Transverse colon (tissue), 4 donors: ENCODE results near the gene ADAT2. TPM values are rescaled to one million over a fixed set of nuclear protein-coding genes. Genes with fewer than 3 reads are reported as not detected.

Experiments used
- DNase-seq: peaks from one replicate; pipeline ENCODE4 v3.0.0-alpha.2; 2019
- H3K27ac ChIP-seq, 4 donors: fragments of 200-600 bp; sonication (generic); 2 replicates each; pipeline ENCODE4 v1.5.1; 2016 to 2018; ENCODE audit warnings: inconsistent platforms in 4 of 4
- H3K27me3 ChIP-seq: fragments of 200-600 bp; sonication (generic); 2 replicates; pipeline ENCODE4 v1.5.1; 2017; ENCODE audit warnings: inconsistent platforms
- H3K36me3 ChIP-seq, 4 donors: fragments of 200-600 bp; sonication (generic); 2 replicates each; pipeline ENCODE4 v1.5.1; 2017 to 2019; ENCODE audit warnings: inconsistent platforms in 4 of 4
- H3K4me1 ChIP-seq, 4 donors: fragments of 200-600 bp; sonication (generic); 2 replicates each; pipeline ENCODE4 v1.5.1; 2017 to 2020; ENCODE audit warnings: inconsistent platforms in 4 of 4
- H3K4me3 ChIP-seq, 4 donors: fragments of 200-600 bp; sonication (generic); 1 replicate in 1 of 4; 2 replicates in 3 of 4; pipeline versions ENCODE4 v1.5.1 to v1.6.1; 2017 to 2019; ENCODE audit warnings: inconsistent platforms in 4 of 4
- H3K9me3 ChIP-seq, 2 donors: fragments of 200-600 bp; sonication (generic); 2 replicates each; pipeline ENCODE4 v1.5.1; 2017 to 2019; ENCODE audit warnings: inconsistent platforms in 2 of 2
- EP300 ChIP-seq: sonication (generic); formaldehyde crosslinking; IDR thresholded peaks from one replicate; pipeline ENCODE4 v1.6.1; 2017; ENCODE audit warnings: antibody characterized with exemption, low read depth
- POLR2A ChIP-seq: fragments of 450-650 bp; IDR thresholded peaks from one replicate; pipeline ENCODE4 v1.6.1; 2016; ENCODE audit warnings: antibody characterized with exemption, mild to moderate bottlenecking, moderate library complexity
- POLR2AphosphoS5 ChIP-seq, 3 donors: sonication (generic); formaldehyde crosslinking; IDR thresholded peaks; one replicate each; pipeline ENCODE4 v1.6.1; 2016; ENCODE audit warnings: antibody characterized with exemption in 3 of 3
- WGBS, 2 donors: methylation state at CpG; one replicate each; pipeline ENCODE4 v1.1.5; 2018; ENCODE audit warnings: low coverage in 1 of 2; 5-methylcytosine and 5-hydroxymethylcytosine counted together
- in situ Hi-C, 4 donors: fragments of 200-750 bp; cut with MboI; loops; one replicate each; pipeline versions ENCODE4 v1.15.0 to v1.15.1; 2017; ENCODE audit warnings: low sequenced_read_pairs in 3 of 4, low pct_ligation_motif_present in 1 of 4, low pct_unique_long_range_greater_than_20kb in 1 of 4
- intact Hi-C: fragments of 100-400 bp; cut with DNase I; formaldehyde crosslinking; loops from one replicate; pipeline ENCODE4 v1.15.1; 2023; ENCODE audit warnings: low total_unique reads
- total RNA-seq, 4 donors: library from RNA; depleted of rRNA; stranded (reverse); fragments of >200 nt; gene quantifications; one replicate each; pipeline ENCODE4 v1.1.0, GENCODE V29; 2016
- TF ChIP-seq, protein P1 (sequence below), 5 experiments: fragments of 200-600 bp in 3 of 5; fragments of 450-650 bp in 2 of 5; sonication (generic) in 3 of 5; IDR thresholded peaks; 1 replicate in 2 of 5; 2 replicates in 3 of 5; pipeline ENCODE4 v1.5.1; 2016 to 2017; ENCODE audit warnings: antibody characterized with exemption in 5 of 5, inconsistent platforms in 3 of 5, mild to moderate bottlenecking in 2 of 5, moderate library complexity in 1 of 5

ADAT2 gene
- total RNA-seq, 4 donors from 2014 or later = 0.75 to 12.7 (median 9.7) TPM

DNA sequence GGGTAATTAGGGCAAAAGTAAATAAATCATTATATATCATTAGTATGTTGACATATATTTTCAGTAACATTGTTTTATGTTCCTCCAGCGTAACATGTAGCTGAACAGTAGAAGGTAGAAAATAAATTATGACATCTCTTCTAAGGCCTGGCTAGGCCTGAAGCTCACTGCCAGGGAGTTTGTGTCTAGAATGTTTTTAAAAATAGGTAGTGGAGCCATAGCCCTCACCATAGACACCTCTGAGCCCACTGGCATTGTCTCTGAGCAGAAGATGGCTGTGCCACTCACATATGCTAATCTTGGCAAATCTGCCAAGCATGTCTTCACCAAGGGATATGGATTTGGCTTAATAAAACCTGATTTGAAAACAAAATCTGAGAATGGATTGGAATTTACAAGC lies 39.7 kb upstream of the ADAT2 start:
- 100% methylated on average over 1 of the region's 1 CpG for WGBS, 2 donors
- H3K36me3 ChIP-seq = peaks cover 0 to 5% (median 0%) of the 10 kb centered on the region in 4 donors
- in situ Hi-C loops = no loop called here
- H3K9me3 ChIP-seq = no peaks in the 10 kb centered on the region
- no peak for DNase-seq
- H3K27ac ChIP-seq = no peak overlapping the region
- intact Hi-C loops = no loop called here
- H3K4me1 ChIP-seq = no peaks in the 10 kb centered on the region
- no peak overlapping the region for H3K4me3 ChIP-seq
- no peak for TF ChIP-seq POLR2A
- no peaks in the 10 kb centered on the region for H3K27me3 ChIP-seq

DNA sequence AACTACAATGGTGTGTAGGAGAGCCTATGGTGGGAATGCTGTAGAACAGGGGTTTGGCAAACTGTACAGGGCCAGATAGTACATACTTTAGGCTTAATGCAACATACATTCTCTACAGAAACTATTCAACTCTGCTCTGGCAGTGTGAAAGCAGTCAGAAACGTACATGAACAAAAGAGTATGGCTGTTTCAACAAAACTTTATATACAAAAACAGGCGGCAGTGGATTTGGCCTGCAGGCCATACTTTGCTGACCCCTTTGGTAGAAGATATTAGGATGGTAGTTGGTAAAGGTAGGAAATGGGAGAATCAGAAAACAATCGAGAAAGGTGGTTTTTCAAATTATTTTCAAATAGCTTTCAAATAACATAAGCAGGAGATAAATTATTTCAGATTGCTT lies 36.3 kb upstream of the ADAT2 start:
- no peaks in the 10 kb centered on the region for H3K36me3 ChIP-seq
- no peaks in the 10 kb centered on the region for H3K9me3 ChIP-seq
- H3K4me3 ChIP-seq = no peak overlapping the region
- intact Hi-C loops (no loop called here), in situ Hi-C loops (no loop called here)
- TF ChIP-seq EP300 (no peak), POLR2AphosphoS5 (IDR thresholded peaks at IDR 0.05) (no peak), POLR2A (no peak)
- TF ChIP-seq, protein P1, sequence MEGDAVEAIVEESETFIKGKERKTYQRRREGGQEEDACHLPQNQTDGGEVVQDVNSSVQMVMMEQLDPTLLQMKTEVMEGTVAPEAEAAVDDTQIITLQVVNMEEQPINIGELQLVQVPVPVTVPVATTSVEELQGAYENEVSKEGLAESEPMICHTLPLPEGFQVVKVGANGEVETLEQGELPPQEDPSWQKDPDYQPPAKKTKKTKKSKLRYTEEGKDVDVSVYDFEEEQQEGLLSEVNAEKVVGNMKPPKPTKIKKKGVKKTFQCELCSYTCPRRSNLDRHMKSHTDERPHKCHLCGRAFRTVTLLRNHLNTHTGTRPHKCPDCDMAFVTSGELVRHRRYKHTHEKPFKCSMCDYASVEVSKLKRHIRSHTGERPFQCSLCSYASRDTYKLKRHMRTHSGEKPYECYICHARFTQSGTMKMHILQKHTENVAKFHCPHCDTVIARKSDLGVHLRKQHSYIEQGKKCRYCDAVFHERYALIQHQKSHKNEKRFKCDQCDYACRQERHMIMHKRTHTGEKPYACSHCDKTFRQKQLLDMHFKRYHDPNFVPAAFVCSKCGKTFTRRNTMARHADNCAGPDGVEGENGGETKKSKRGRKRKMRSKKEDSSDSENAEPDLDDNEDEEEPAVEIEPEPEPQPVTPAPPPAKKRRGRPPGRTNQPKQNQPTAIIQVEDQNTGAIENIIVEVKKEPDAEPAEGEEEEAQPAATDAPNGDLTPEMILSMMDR (IDR thresholded peaks at IDR 0.05) = no peak
- H3K27me3 ChIP-seq = no peaks in the 10 kb centered on the region
- 88 to 95% methylated on average over 3 of the region's 3 CpGs for WGBS, 2 donors
- H3K27ac ChIP-seq = no peak overlapping the region
- no peak for DNase-seq
- no peaks in the 10 kb centered on the region for H3K4me1 ChIP-seq

DNA sequence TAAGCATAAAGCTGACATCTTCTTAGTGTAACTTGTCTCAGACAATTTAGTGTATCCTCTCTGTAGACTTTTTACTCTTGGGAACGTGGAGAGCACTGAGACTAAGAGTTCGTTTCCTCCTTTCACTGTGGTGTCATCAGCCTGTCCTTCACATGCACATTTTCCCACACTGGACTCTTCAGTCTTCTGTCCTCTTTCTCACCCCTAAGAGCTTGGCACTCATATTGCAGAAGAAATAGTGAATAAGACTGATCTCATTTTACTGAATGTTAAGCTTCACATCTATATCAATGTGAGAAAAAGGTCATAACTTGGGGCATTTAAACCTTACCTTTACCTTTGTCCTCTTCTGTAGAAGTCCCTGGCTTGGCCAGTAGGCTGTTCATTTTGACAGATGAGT lies 35.5 kb upstream of the ADAT2 start:
- Histone ChIP-seq H3K4me1 (no peaks in the 10 kb centered on the region), H3K9me3 (no peaks in the 10 kb centered on the region), H3K4me3 (no peak overlapping the region), H3K27me3 (no peaks in the 10 kb centered on the region), H3K36me3 (no peaks in the 10 kb centered on the region), H3K27ac (no peak overlapping the region)
- in situ Hi-C loops = no loop called here
- TF ChIP-seq POLR2AphosphoS5 (IDR thresholded peaks at IDR 0.05) (no peak), POLR2A (no peak), EP300 (no peak)
- TF ChIP-seq, protein P1 (IDR thresholded peaks at IDR 0.05) = no peak
- intact Hi-C loops = no loop called here
- no peak for DNase-seq
- WGBS, 2 donors = 88 to 90% methylated on average over 2 of the region's 2 CpGs

DNA sequence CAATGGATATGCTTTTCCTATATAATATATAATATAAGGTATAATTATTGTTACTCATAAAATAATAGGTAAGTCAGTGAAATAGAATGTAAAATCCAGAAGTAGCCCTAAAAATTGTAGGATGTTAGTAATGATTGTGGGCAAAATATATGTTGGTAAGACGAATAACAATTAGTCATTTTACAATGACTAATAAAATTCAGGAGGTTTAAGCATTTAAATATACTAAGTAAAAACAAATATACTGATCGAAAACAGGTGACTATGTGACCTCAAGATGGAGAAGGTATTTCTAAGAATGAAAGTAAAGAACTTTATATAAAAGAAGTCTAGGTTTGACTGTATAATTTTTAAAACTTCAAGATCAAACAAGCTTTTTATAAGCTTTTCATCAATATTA lies 32.1 kb upstream of the ADAT2 start:
- Histone ChIP-seq H3K27ac (no peak overlapping the region), H3K36me3 (peaks cover 0 to 21% (median 1%) of the 10 kb centered on the region in 4 donors), H3K27me3 (no peaks in the 10 kb centered on the region), H3K4me1 (no peaks in the 10 kb centered on the region), H3K4me3 (no peak overlapping the region), H3K9me3 (no peaks in the 10 kb centered on the region)
- in situ Hi-C loops = no loop called here
- DNase-seq = no peak
- intact Hi-C loops = no loop called here
- TF ChIP-seq, protein P1 (IDR thresholded peaks at IDR 0.05) = no peak
- TF ChIP-seq EP300 (no peak), POLR2A (no peak), POLR2AphosphoS5 (IDR thresholded peaks at IDR 0.05) (no peak)
- WGBS, 2 donors = 89 to 97% methylated on average over 2 of the region's 2 CpGs

DNA sequence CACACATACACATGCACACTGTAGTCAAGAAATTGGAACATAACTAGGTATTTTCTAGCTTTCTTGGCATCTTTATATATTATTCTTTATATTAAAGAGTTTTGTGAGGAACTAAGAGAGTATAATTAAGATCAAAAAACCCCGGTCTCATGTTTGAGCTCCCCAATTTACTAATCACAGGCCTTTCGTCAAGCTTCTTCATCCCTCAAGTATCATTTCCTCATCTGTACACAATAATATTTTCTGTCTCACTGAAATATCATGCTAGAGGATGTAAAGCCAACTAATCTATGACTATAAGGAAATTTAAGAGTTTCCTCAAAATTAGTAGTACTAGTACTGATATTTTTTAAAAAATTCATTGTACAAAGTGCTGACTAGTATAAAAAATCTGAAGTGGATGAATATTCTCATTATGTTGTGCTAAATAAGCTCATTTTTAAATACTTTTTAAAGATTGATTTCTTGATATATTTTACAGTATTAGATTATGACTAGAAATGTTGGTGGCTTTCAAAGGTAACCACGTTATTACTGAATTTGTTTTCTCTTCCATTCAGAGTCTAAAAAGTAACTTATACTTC lies 28.1 kb upstream of the ADAT2 start:
- intact Hi-C loops = no loop called here
- TF ChIP-seq, protein P1 (IDR thresholded peaks at IDR 0.05) = no peak
- TF ChIP-seq POLR2A (no peak), EP300 (no peak), POLR2AphosphoS5 (IDR thresholded peaks at IDR 0.05) (no peak)
- H3K4me1 ChIP-seq = no peaks in the 10 kb centered on the region
- WGBS, 2 donors = 84 to 96% methylated on average over 3 of the region's 3 CpGs
- H3K9me3 ChIP-seq = no peaks in the 10 kb centered on the region
- no peak for DNase-seq
- in situ Hi-C loops = no loop called here
- no peak overlapping the region for H3K27ac ChIP-seq
- no peak overlapping the region for H3K4me3 ChIP-seq
- peaks cover 0 to 30% (median 3%) of the 10 kb centered on the region in 4 donors for H3K36me3 ChIP-seq
- H3K27me3 ChIP-seq = no peaks in the 10 kb centered on the region
